Measurements from ENCODE around the gene TMEM95.

- no peak for TF ChIP-seq POLR2A (IDR thresholded peaks at IDR 0.05)
- TF ChIP-seq CTCF (IDR thresholded peaks at IDR 0.05), result no peak
Observed at GRCh38 chr17:7352910-7353635, 1.9 kb upstream of the TMEM95 start.
